ENCODE results near the gene SELENON. TPM values are rescaled to one million over a fixed set of nuclear protein-coding genes. Genes with fewer than 3 reads are reported as not detected.

The SELENON gene
- total RNA-seq, 2 donors from 2014 or later: 89.7 to 90.0 TPM

DNA sequence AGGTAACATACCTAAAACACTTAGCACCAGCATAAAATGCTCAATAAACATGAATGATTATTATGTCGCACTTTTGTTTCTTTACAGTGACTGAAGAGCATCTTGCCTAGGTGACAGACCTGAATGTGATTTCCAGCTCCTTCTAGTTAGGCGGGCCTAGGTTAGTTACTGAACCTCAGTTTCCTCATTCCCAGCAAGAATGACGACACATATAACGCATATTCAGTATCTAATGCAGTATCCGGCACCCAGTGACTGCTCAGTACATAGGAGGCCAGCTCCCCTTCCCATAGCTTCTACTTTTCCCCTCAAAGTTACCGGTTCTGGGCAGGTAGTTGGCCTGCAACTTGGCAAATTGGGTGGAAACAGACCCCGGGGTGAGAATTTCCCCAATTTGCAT, 58.5 kb downstream of the SELENON start:
- Histone ChIP-seq H3K4me3 (no peak overlapping the region), H3K27ac (no peak overlapping the region)

GRCh38 chr1:25858906-25859789, 59.2 kb downstream of the SELENON start, which contains the start of gene AUNIP:
TSS of gene AUNIP (minus strand) at chr1:25859457. CDS start at chr1:25859357, 100 bp downstream.
- WGBS: 2% methylated on average over 63 of the region's 77 CpGs
- peak; percentile 77 for DNase-seq (ENCODE audit: low spot score)

More for the DNA sequence above, 58.5 kb downstream of the SELENON start:
- H3K4me1 ChIP-seq (replicated peaks): peaks cover 7% of the 10 kb centered on the region
- no peaks in the 10 kb centered on the region for H3K36me3 ChIP-seq
- DNase-seq (ENCODE audit: low spot score): no peak
- no peaks in the 10 kb centered on the region for H3K27me3 ChIP-seq (replicated peaks; ENCODE audit: insufficient read depth)
- H3K9me3 ChIP-seq: no peaks in the 10 kb centered on the region
- WGBS: 46% methylated on average over 7 of the region's 7 CpGs
- TF ChIP-seq CTCF (IDR thresholded peaks at IDR 0.05): no peak
- TF ChIP-seq POLR2AphosphoS5 (IDR thresholded peaks at IDR 0.05): no peak
- TF ChIP-seq POLR2A (IDR thresholded peaks at IDR 0.05): no peak
- intact Hi-C loops (cut with DNase I): no loop called here

DNA sequence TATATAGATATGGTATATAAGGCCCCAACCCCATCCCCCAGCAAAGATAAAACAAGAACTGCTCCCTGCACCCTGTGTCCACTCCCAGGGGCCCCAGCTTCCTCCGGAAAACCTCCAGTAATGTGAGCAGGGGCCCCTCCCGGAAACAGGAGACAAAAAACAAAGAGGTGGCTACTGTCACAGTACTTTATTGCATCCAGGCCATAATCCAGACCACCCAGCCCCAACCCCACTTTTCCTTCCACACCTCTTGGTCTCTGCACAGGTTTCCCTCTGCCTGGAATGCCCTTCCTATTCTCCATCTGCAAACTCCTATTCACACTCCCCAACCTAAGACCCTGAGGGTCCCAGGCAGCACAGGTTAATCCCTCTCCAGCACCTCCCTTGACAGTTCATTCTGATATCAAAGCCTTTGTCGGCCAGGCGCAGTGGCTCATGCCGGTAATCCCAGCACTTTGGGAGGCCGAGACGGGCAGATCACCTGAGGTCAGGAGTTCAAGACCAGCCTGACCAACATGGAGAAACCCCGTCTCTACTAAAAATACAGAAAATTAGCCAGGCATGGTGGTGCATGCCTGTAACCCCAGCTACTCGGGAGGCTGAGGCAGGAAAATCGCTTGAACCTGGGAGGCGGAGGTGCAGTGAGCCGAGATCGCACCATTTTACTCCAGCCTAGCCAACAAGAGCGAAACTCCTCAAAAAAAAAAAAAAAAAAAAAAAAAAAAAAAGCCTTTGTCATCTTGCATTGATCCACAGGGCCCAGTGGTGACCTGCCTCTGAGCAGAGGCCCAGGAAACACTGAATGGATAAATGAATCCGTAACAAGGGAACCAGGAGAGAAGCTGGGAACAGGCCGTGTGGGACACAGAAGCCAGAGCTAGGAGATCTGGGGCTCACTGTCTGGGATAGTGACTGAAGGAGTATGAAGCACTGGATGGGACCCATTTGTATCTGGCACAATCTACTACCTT, 61.6 kb downstream of the SELENON start:
- no peak for DNase-seq (ENCODE audit: low spot score)
- no peaks in the 10 kb centered on the region for H3K9me3 ChIP-seq
- H3K4me1 ChIP-seq (replicated peaks): peaks cover 7% of the 10 kb centered on the region
- H3K4me3 ChIP-seq: no peak overlapping the region
- intact Hi-C loops (cut with DNase I): no loop called here
- H3K27me3 ChIP-seq (replicated peaks; ENCODE audit: insufficient read depth): no peaks in the 10 kb centered on the region
- 69% methylated on average over 16 of the region's 16 CpGs for WGBS
- TF ChIP-seq CTCF (IDR thresholded peaks at IDR 0.05) (no peak), POLR2AphosphoS5 (IDR thresholded peaks at IDR 0.05) (no peak), POLR2A (IDR thresholded peaks at IDR 0.05) (no peak)
- no peak overlapping the region for H3K27ac ChIP-seq
- no peaks in the 10 kb centered on the region for H3K36me3 ChIP-seq

More at GRCh38 chr1:25858906-25859789, 59.2 kb downstream of the SELENON start, which contains the start of gene AUNIP:
- intact Hi-C loops (cut with DNase I): no loop called here
- no peaks in the 10 kb centered on the region for H3K9me3 ChIP-seq
- H3K4me3 ChIP-seq: peak within 1 kb of the TSS; percentile 34 to 41
- H3K27me3 ChIP-seq (replicated peaks; ENCODE audit: insufficient read depth): no peaks in the 10 kb centered on the region
- H3K36me3 ChIP-seq: no peaks in the 10 kb centered on the region
- H3K4me1 ChIP-seq (replicated peaks): peaks cover 7% of the 10 kb centered on the region
- H3K27ac ChIP-seq: peak within 1 kb of the TSS; percentile 70 to 71
- peak; percentile 74 for TF ChIP-seq POLR2A (IDR thresholded peaks at IDR 0.05)
- no peak for TF ChIP-seq CTCF (IDR thresholded peaks at IDR 0.05)
- peak; percentile 77 for TF ChIP-seq POLR2AphosphoS5 (IDR thresholded peaks at IDR 0.05)

GRCh38 chr1:25862785-25863485, 62.9 kb downstream of the SELENON start:
- no peak overlapping the region for H3K4me3 ChIP-seq
- WGBS: 86% methylated on average over 20 of the region's 20 CpGs
- TF ChIP-seq POLR2AphosphoS5 (IDR thresholded peaks at IDR 0.05) (peak; percentile 32), POLR2A (IDR thresholded peaks at IDR 0.05) (no peak), CTCF (IDR thresholded peaks at IDR 0.05) (no peak)
- no peaks in the 10 kb centered on the region for H3K36me3 ChIP-seq
- H3K9me3 ChIP-seq: no peaks in the 10 kb centered on the region
- intact Hi-C loops (cut with DNase I): no loop called here
- H3K27me3 ChIP-seq (replicated peaks; ENCODE audit: insufficient read depth): no peaks in the 10 kb centered on the region
- peak; percentile 34 for DNase-seq (ENCODE audit: low spot score)
- peaks cover 7% of the 10 kb centered on the region for H3K4me1 ChIP-seq (replicated peaks)
- no peak overlapping the region for H3K27ac ChIP-seq

All from prostate gland (tissue), 2 donors.